Measurements from ENCODE around the gene UTP15.

UTP15 gene

GRCh38 chr5:73615085-73615484 lies 49.5 kb downstream of the UTP15 start:
- Histone ChIP-seq H3K4me1 (no peaks in the 10 kb centered on the region), H3K27me3 (peaks cover 0 to 7% of the 10 kb centered on the region in 2 donors), H3K9me3 (no peaks in the 10 kb centered on the region), H3K36me3 (no peaks in the 10 kb centered on the region), H3K27ac (no peak overlapping the region), H3K4me3 (no peak overlapping the region)
- intact Hi-C loops (cut with DNase I; ENCODE audit: low total_unique reads) = no loop called here
- no peak for DNase-seq
- no peak for TF ChIP-seq CTCF (IDR thresholded peaks at IDR 0.05)

DNA sequence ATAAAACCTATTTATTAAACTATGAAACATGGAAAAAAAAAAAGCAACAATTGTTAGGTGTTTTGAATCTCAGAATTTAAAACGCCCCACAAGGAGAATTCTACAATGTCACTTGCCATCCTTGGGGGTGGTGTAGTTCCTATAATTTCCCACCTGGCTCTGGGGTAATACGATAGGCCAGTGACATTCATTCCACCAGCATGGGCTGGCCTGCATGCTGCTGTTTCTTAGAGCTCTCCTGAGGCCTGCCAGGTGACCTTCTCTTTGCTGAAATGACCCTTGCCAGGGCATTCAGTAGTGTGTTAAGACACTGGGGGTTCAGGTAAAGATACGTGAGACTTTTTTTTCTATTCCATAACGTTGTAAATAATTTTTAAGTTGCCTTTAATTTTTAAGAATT lies 50.4 kb downstream of the UTP15 start:
- Histone ChIP-seq H3K4me1 (no peaks in the 10 kb centered on the region), H3K4me3 (no peak overlapping the region), H3K27me3 (peaks cover 0 to 6% of the 10 kb centered on the region in 2 donors), H3K9me3 (no peaks in the 10 kb centered on the region), H3K36me3 (no peaks in the 10 kb centered on the region), H3K27ac (no peak overlapping the region)
- intact Hi-C loops (cut with DNase I; ENCODE audit: low total_unique reads) = no loop called here
- DNase-seq = no peak
- TF ChIP-seq CTCF (IDR thresholded peaks at IDR 0.05) = no peak

DNA sequence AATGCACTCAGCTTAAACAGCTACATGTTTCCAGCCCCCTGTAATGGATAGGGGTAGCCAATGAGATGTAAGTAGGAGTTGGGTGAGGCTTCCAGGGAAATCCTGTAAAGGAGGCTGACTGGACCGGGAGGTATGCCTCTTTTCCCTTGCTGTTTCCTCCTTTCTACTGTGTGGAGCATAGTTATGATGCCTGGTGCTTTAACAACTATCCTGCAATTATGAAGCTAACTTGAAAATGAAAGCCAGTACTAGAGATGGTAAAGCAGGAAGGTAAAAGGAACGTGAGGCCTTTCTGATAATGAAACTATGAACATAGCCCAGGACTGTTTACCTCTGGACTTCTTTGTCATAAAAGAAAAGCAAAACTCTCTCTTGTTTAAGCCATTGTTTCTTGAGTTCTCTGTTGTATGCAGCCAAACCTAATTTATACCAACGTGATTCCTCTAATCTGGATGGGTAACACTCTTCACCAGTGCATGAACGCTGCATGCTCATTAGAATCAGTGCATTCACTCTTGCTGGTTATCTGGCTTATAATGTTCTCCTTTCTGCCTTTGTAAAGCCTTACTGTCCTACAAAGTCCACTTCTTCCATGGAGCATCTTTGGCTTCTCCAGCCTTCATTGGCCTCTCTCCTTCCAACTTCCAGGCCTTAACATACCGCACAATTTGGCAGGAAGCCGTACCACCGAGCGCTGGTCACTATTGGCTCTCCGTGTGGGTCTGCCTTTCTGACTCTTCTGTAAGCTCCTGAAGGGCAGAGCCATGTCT lies 52.2 kb downstream of the UTP15 start:
- H3K27me3 ChIP-seq = no peaks in the 10 kb centered on the region
- H3K9me3 ChIP-seq = no peaks in the 10 kb centered on the region
- intact Hi-C loops (cut with DNase I; ENCODE audit: low total_unique reads) = no loop called here
- H3K4me3 ChIP-seq = no peak overlapping the region
- H3K27ac ChIP-seq = no peak overlapping the region
- no peak for TF ChIP-seq CTCF (IDR thresholded peaks at IDR 0.05)
- H3K4me1 ChIP-seq = no peaks in the 10 kb centered on the region
- DNase-seq = no peak
- H3K36me3 ChIP-seq = no peaks in the 10 kb centered on the region

- Histone ChIP-seq H3K27ac (no peak overlapping the region), H3K36me3 (no peaks in the 10 kb centered on the region), H3K4me3 (no peak overlapping the region), H3K4me1 (peaks cover 0 to 1% (median 0%) of the 10 kb centered on the region in 4 donors), H3K27me3 (no peaks in the 10 kb centered on the region), H3K9me3 (no peaks in the 10 kb centered on the region)
- intact Hi-C loops (cut with DNase I; ENCODE audit: low total_unique reads) = no loop called here
- DNase-seq = no peak
- TF ChIP-seq CTCF (IDR thresholded peaks at IDR 0.05) = no peak
Measured at GRCh38 chr5:73619606-73620333, 54.2 kb downstream of the UTP15 start.

DNA sequence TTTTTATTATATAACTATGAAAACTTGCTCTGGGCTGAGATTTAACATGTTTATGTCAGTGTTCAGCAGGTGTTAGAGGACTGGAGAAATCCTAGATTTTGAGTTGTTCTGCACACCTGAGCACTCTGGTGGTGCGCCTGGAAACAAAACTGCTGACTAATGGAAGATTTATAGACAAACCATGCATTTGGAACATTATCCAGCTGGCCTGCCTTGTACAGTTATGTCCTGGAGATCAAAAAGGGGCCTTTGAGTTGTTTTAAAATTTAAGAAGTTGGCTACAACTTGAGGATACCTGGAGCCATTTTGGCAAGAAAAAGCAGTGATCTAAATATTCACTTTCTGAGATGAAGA lies 54.8 kb downstream of the UTP15 start:
- intact Hi-C loops (cut with DNase I; ENCODE audit: low total_unique reads) = no loop called here
- no peaks in the 10 kb centered on the region for H3K27me3 ChIP-seq
- H3K4me3 ChIP-seq = no peak overlapping the region
- H3K9me3 ChIP-seq = no peaks in the 10 kb centered on the region
- H3K4me1 ChIP-seq = peaks cover 0 to 6% (median 0%) of the 10 kb centered on the region in 4 donors
- no peak for TF ChIP-seq CTCF (IDR thresholded peaks at IDR 0.05)
- no peak for DNase-seq
- no peaks in the 10 kb centered on the region for H3K36me3 ChIP-seq
- no peak overlapping the region for H3K27ac ChIP-seq

All from tibial artery (tissue), 4 donors.